Measurements from ENCODE around the gene UTP18. TPM values are rescaled to one million over a fixed set of nuclear protein-coding genes. Genes with fewer than 3 reads are reported as not detected.
A peak's percentile ranks its signal among the peaks of the same experiment; 100 is the strongest.

UTP18 gene
- total and polyA plus RNA-seq, 9 of the 15 experiments (the other 6 are each of a cell fraction or from before 2014, with no cell fraction given), result 31.1 to 99.2 (median 66.7) TPM

DNA sequence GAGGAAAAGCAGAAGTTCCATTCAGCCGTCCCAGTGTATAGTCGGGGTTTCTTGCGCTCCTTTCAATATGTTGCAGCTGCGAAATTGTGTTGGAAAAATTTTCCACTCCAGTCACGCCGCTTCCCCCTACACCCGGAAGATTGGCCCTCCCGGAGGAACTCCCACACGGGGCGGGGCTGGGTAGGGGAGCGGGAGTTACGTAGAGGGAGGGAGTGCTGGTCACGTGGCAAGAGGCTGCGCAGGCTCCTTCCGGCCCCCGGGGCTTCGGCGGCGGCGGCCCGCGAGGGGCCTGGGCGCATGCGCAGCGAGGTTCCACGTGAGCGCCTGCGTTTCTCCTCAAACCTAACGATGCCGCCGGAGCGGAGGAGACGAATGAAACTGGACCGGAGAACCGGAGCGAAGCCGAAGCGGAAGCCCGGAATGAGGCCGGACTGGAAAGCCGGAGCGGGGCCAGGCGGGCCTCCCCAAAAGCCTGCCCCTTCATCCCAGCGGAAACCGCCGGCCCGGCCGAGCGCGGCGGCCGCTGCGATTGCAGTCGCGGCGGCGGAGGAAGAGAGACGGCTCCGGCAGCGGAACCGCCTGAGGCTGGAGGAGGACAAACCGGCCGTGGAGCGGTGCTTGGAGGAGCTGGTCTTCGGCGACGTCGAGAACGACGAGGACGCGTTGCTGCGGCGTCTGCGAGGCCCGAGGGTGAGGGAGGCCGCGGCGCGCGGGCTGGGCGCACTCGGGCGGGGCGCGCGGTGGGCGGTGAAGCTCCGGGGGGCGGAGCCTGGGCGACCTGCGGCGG lies at the start of gene UTP18 (continued):
- TF ChIP-seq BRD4 (IDR thresholded peaks at IDR 0.05), result peak; percentile 96; the same call in 1 of the 2 replicates
- no peak for TF ChIP-seq ZNF311 (CRISPR knock-in tag; IDR thresholded peaks at IDR 0.05)
- TF ChIP-seq, protein P1, sequence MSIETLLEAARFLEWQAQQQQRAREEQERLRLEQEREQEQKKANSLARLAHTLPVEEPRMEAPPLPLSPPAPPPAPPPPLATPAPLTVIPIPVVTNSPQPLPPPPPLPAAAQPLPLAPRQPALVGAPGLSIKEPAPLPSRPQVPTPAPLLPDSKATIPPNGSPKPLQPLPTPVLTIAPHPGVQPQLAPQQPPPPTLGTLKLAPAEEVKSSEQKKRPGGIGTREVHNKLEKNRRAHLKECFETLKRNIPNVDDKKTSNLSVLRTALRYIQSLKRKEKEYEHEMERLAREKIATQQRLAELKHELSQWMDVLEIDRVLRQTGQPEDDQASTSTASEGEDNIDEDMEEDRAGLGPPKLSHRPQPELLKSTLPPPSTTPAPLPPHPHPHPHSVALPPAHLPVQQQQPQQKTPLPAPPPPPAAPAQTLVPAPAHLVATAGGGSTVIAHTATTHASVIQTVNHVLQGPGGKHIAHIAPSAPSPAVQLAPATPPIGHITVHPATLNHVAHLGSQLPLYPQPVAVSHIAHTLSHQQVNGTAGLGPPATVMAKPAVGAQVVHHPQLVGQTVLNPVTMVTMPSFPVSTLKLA (conservative IDR thresholded peaks at IDR 0.05), result peak; percentile 97
- TF ChIP-seq RBBP5 (IDR thresholded peaks at IDR 0.05; ENCODE audit: borderline replicate concordance, insufficient read depth, low read length, poor library complexity, severe bottlenecking), result peak; percentile 81
- TF ChIP-seq ZNF707 (CRISPR knock-in tag; conservative IDR thresholded peaks at IDR 0.05), result no peak
- TF ChIP-seq, protein P2, sequence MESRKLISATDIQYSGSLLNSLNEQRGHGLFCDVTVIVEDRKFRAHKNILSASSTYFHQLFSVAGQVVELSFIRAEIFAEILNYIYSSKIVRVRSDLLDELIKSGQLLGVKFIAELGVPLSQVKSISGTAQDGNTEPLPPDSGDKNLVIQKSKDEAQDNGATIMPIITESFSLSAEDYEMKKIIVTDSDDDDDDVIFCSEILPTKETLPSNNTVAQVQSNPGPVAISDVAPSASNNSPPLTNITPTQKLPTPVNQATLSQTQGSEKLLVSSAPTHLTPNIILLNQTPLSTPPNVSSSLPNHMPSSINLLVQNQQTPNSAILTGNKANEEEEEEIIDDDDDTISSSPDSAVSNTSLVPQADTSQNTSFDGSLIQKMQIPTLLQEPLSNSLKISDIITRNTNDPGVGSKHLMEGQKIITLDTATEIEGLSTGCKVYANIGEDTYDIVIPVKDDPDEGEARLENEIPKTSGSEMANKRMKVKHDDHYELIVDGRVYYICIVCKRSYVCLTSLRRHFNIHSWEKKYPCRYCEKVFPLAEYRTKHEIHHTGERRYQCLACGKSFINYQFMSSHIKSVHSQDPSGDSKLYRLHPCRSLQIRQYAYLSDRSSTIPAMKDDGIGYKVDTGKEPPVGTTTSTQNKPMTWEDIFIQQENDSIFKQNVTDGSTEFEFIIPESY (CRISPR knock-in tag; IDR thresholded peaks at IDR 0.05), result no peak
- TF ChIP-seq CBX1 (IDR thresholded peaks at IDR 0.05; ENCODE audit: low read depth), result 0 out of 2 replicates have a peak, but pooled peaks have one; percentile 73
- TF ChIP-seq, protein P3, sequence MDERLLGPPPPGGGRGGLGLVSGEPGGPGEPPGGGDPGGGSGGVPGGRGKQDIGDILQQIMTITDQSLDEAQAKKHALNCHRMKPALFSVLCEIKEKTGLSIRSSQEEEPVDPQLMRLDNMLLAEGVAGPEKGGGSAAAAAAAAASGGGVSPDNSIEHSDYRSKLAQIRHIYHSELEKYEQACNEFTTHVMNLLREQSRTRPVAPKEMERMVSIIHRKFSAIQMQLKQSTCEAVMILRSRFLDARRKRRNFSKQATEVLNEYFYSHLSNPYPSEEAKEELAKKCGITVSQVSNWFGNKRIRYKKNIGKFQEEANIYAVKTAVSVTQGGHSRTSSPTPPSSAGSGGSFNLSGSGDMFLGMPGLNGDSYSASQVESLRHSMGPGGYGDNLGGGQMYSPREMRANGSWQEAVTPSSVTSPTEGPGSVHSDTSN (CRISPR knock-in tag; IDR thresholded peaks at IDR 0.05; ENCODE audit: low read depth), result no peak
- TF ChIP-seq, protein P3 (tag; conservative IDR thresholded peaks at IDR 0.05; ENCODE audit: low read depth), result no peak
- TF ChIP-seq POLR2AphosphoS2 (IDR thresholded peaks at IDR 0.05; ENCODE audit: low read length), result no peak
- no peak for TF ChIP-seq DDX20 (tag; IDR thresholded peaks at IDR 0.05; ENCODE audit: low read depth)
- TF ChIP-seq, protein P4, sequence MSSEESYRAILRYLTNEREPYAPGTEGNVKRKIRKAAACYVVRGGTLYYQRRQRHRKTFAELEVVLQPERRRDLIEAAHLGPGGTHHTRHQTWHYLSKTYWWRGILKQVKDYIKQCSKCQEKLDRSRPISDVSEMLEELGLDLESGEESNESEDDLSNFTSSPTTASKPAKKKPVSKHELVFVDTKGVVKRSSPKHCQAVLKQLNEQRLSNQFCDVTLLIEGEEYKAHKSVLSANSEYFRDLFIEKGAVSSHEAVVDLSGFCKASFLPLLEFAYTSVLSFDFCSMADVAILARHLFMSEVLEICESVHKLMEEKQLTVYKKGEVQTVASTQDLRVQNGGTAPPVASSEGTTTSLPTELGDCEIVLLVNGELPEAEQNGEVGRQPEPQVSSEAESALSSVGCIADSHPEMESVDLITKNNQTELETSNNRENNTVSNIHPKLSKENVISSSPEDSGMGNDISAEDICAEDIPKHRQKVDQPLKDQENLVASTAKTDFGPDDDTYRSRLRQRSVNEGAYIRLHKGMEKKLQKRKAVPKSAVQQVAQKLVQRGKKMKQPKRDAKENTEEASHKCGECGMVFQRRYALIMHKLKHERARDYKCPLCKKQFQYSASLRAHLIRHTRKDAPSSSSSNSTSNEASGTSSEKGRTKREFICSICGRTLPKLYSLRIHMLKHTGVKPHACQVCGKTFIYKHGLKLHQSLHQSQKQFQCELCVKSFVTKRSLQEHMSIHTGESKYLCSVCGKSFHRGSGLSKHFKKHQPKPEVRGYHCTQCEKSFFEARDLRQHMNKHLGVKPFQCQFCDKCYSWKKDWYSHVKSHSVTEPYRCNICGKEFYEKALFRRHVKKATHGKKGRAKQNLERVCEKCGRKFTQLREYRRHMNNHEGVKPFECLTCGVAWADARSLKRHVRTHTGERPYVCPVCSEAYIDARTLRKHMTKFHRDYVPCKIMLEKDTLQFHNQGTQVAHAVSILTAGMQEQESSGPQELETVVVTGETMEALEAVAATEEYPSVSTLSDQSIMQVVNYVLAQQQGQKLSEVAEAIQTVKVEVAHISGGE (CRISPR knock-in tag; IDR thresholded peaks at IDR 0.05), result peak in 1 of 3 experiments; percentile 2; a peak in 3 of 6 replicates
- peak; percentile 51; the same call in 1 of the 2 replicates for TF ChIP-seq RNF2 (IDR thresholded peaks at IDR 0.05)
- TF ChIP-seq EP300 (IDR thresholded peaks at IDR 0.05; ENCODE audit: low read length), result peak; percentile 5; the same call in 1 of the 2 replicates
